Large intestine (tissue), 3 donors: ENCODE data around the gene OTOP3. TPM values are rescaled to one million over a fixed set of nuclear protein-coding genes. Genes with fewer than 3 reads are reported as not detected.

Experiments used
- DNase-seq, 2 donors: peaks; one replicate each; pipeline versions ENCODE4 v3.0.0 to v3.0.0-alpha.2; 2013
- H3K27ac ChIP-seq: one replicate; pipeline ENCODE4 v1.5.1; 2013; ENCODE audit warnings: low read length
- H3K27me3 ChIP-seq: 2 replicates; pipeline ENCODE4 v1.6.1; 2013; ENCODE audit warnings: low read length; ENCODE audit not compliant: control insufficient read depth, insufficient read depth
- H3K36me3 ChIP-seq: 2 replicates; pipeline ENCODE4 v1.6.1; 2013; ENCODE audit warnings: low read length; ENCODE audit not compliant: control insufficient read depth, insufficient read depth
- H3K4me1 ChIP-seq: one replicate; pipeline ENCODE4 v1.6.1; 2013; ENCODE audit warnings: low read length; ENCODE audit not compliant: control insufficient read depth, insufficient read depth
- H3K4me3 ChIP-seq: one replicate; pipeline ENCODE4 v1.5.1; 2013; ENCODE audit warnings: low read length
- H3K9me3 ChIP-seq: one replicate; pipeline ENCODE4 v1.6.1; 2013; ENCODE audit warnings: mild to moderate bottlenecking, low read depth, low read length, moderate library complexity; ENCODE audit not compliant: control insufficient read depth
- WGBS: methylation state at CpG from one replicate; pipeline ENCODE4 v1.1.5; 2013; ENCODE audit warnings: low lambda C conversion rate; ENCODE audit not compliant: insufficient coverage; 5-methylcytosine and 5-hydroxymethylcytosine counted together
- polyA plus RNA-seq: library from polyadenylated mRNA; unstranded; fragments of 120-200 nt; gene quantifications from one replicate; pipeline ENCODE4 v1.2.1, GENCODE V29; 2013

Gene OTOP3
- polyA plus RNA-seq, 1 donor, result 13.8 TPM

DNA sequence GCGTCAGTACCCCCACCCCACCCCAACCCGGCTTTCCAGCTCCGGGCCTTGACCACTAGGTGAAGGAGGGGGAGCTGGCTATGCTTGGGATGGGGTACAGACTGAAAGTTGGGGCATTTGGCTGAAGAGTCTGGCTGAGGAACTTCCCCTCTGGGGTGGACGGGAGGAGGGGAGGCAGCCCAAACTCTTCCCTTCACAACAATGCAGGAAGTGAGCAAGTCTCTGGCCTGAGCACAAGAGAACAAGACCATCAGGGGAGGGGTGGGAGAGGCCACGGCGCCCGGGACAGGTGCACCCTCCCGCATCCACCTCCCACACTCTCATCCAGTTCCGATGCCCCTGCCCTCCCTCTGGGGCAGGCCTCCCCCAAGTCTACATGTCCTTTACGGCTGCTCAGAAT is 18.3 kb upstream of the OTOP3 start:
- Histone ChIP-seq H3K4me1 (peaks cover 15% of the 10 kb centered on the region), H3K9me3 (peaks cover 8% of the 10 kb centered on the region), H3K36me3 (no peaks in the 10 kb centered on the region), H3K4me3 (no peak overlapping the region), H3K27ac (no peak overlapping the region), H3K27me3 (peaks cover 31% of the 10 kb centered on the region)
- no CpG with 5 or more reads among the region's 10 CpGs for WGBS
- DNase-seq, result no peak

DNA sequence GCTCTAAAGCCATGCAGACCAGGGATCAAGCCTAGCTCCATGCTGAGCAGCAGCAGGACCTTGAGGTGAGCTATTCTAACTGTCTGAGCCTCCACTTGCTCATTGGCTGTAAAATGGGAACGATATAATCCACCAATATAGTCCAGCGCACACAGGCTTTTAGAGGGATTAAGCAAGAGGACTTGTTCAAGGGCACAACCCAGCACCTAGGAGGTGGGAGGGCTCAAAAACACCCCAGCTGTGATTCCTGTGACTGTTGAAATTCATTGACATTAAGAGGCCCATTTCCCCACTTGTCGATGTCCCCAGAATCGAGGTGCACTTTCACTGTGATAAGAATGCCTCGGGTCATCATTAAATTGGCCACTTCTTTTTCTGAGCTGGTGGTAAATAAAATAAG is 16.8 kb upstream of the OTOP3 start:
- Histone ChIP-seq H3K36me3 (no peaks in the 10 kb centered on the region), H3K9me3 (peaks cover 9% of the 10 kb centered on the region), H3K4me3 (no peak overlapping the region), H3K4me1 (peaks cover 16% of the 10 kb centered on the region), H3K27me3 (peaks cover 45% of the 10 kb centered on the region), H3K27ac (no peak overlapping the region)
- WGBS, result no CpG with 5 or more reads among the region's 5 CpGs
- no peak for DNase-seq

DNA sequence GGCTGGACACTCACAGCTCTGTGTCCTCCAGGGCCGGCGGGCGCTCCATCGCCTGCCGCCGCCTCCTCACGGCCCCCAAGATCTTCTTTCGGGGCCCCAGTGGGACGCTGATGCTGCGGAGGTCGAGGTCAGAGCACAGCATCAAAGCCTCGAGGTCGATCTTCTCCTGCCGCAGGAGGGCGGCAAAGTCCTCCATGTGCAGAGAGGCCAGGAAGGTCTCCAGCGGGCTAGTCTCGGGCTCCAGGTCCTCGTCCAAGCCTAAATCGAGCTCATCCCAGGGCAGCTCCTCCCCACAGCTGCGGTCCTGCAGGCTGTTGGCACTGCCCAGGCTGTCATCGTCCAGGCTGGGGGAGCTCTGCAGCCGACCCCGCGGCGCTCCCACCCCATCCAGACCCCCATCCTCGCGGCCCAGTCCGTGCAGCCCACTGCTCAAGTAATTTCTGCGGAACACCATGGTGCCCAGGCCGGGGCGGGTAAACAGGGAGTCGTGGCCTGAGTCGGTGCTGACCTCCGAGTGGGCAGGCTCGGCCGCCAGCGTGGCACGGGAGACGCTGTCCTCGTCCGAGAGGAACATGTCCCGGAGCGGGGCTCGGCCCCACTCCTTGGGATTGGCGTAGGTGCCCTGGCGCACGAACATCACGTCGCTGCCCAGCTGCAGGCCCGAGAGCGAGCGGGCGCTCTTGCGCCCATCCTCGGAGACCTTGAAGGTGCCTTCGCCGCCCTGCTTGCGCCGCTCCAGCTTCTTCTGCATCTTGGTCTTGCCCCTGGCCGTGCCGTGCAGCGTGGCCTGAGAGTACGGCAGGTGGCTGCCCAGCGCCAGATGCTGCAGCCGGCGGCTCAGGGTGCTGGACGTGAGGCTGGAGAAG is 16.0 kb upstream of the OTOP3 start:
- Histone ChIP-seq H3K27me3 (peaks cover 53% of the 10 kb centered on the region), H3K27ac (no peak overlapping the region), H3K9me3 (peaks cover 17% of the 10 kb centered on the region), H3K4me1 (peaks cover 20% of the 10 kb centered on the region), H3K36me3 (no peaks in the 10 kb centered on the region), H3K4me3 (no peak overlapping the region)
- DNase-seq, result no peak
- WGBS, result no CpG with 5 or more reads among the region's 67 CpGs

DNA sequence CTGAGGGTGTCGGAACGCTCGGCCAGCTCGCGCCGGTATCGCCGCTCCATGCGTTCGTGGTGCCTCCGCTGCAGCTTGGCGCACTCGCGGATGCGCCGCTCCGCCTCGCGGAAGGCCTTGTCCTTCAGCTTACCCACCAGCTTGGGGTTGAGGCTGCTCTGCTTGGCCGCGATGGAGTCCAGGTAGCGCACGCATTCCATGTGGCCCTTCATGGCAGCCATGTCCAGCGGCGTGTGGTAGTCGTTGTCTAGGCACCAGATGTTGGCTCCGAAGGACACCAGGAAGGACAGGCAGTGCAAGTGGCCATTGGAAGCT is 15.4 kb upstream of the OTOP3 start:
- H3K4me1 ChIP-seq, result peaks cover 22% of the 10 kb centered on the region
- no peak overlapping the region for H3K27ac ChIP-seq
- H3K4me3 ChIP-seq, result no peak overlapping the region
- H3K9me3 ChIP-seq, result peaks cover 18% of the 10 kb centered on the region
- peaks cover 59% of the 10 kb centered on the region for H3K27me3 ChIP-seq
- no peak for DNase-seq
- no peaks in the 10 kb centered on the region for H3K36me3 ChIP-seq
- no CpG with 5 or more reads among the region's 27 CpGs for WGBS

DNA sequence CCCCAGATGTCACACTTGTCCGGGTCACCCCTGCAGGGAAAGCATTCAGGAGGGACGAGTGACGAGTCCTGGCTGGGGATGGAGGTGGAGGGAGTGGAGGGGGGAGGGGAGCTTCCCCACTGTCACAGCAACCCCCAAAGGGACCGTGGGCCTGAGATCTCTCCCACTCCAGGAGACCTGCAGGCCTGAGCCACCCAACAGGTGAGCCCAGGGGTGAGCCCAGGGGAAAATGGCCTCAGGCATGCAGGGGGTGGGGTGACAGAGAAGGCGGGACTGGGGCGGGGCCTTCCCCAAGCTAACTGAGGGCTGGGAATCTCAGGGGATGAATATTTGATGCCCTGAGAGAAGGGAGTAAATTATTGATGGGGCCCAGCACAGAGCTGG is 15.1 kb upstream of the OTOP3 start:
- DNase-seq, result no peak
- Histone ChIP-seq H3K4me3 (no peak overlapping the region), H3K27me3 (peaks cover 62% of the 10 kb centered on the region), H3K4me1 (peaks cover 22% of the 10 kb centered on the region), H3K9me3 (peaks cover 18% of the 10 kb centered on the region), H3K36me3 (no peaks in the 10 kb centered on the region), H3K27ac (no peak overlapping the region)
- WGBS, result no CpG with 5 or more reads among the region's 6 CpGs

DNA sequence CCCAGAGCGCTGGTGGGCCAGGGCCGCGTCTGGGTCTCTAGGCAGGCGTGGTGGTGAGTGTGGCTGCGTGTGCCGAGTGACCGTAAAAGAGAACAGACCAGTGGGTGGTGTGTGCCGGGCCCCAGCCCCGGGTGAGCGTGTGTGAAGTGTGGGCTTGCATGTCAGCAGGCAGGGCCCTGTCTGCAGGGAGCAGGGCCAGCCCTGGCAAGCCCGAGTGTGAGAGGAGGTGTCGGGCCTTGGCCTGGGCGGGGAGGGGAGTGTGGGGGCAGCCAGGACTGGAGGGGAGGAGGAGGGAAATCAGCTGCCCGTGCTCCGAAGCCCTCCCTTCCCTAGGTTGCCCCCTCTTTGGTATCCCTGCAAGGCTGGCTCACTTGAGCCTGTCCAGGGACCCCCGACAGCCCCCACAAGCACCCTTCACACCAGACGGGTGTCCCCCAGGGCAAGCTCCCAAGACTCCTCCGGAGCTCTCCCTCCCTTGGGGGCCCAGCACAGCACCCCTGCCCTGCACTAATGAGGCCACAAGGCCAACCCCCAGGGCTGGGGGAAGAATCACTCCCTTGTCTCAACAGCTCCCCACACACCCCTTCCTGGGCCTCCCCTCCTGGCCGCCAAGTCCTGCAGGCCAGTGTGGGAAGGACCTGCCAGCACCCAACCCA is 14.5 kb upstream of the OTOP3 start:
- no peak for DNase-seq

DNA sequence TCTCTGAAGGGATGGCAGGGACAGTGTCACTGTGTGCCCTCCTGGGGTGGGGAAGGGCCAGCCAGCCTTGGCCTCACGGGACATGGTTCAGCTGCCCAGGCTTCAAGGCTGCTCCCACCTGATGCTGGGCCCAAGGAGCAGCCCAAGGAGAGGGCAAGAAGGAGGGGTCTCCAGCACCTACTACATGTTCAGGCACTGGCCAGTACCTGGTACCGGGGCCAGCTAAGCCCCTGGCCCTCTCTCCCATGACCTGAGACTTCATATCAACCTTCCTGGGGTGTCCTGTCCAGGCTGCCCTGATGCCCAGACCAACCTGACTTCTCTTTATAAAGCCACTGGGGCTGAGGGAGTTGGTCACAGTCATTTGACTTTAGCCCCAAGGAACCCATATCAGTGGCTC is 13.9 kb upstream of the OTOP3 start:
- Histone ChIP-seq H3K36me3 (no peaks in the 10 kb centered on the region), H3K4me3 (no peak overlapping the region), H3K9me3 (peaks cover 18% of the 10 kb centered on the region), H3K4me1 (peaks cover 22% of the 10 kb centered on the region), H3K27ac (no peak overlapping the region), H3K27me3 (peaks cover 72% of the 10 kb centered on the region)
- no CpG with 5 or more reads among the region's 2 CpGs for WGBS
- DNase-seq, result no peak

More for the DNA sequence above, 14.5 kb upstream of the OTOP3 start:
- no peak overlapping the region for H3K27ac ChIP-seq
- H3K36me3 ChIP-seq, result no peaks in the 10 kb centered on the region
- peaks cover 68% of the 10 kb centered on the region for H3K27me3 ChIP-seq
- no peak overlapping the region for H3K4me3 ChIP-seq
- WGBS, result no CpG with 5 or more reads among the region's 19 CpGs
- peaks cover 18% of the 10 kb centered on the region for H3K9me3 ChIP-seq
- peaks cover 22% of the 10 kb centered on the region for H3K4me1 ChIP-seq

DNA sequence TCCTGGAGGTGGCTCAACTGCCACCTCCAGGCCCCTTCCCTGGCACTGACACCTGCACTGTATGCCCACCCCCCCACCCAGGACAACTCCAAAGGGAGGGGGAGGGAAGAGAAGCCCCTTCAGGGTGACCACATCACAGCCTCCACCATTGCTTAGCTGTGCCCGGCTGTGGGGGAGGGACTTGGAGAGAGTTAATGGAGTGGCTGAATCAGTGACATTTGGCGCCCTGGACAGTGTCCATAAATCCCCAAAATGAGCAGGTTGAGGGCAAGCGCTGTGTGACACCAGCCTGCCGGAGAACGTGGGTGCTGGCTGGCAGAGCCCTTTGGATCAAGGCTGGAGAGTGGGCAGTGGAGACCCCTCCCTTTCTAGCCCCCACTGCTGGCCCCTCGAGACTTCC is 13.5 kb upstream of the OTOP3 start:
- Histone ChIP-seq H3K9me3 (peaks cover 18% of the 10 kb centered on the region), H3K4me1 (peaks cover 22% of the 10 kb centered on the region), H3K27ac (no peak overlapping the region), H3K27me3 (peaks cover 76% of the 10 kb centered on the region), H3K4me3 (peak overlapping the region; percentile 55), H3K36me3 (no peaks in the 10 kb centered on the region)
- DNase-seq, result no peak
- no CpG with 5 or more reads among the region's 6 CpGs for WGBS

DNA sequence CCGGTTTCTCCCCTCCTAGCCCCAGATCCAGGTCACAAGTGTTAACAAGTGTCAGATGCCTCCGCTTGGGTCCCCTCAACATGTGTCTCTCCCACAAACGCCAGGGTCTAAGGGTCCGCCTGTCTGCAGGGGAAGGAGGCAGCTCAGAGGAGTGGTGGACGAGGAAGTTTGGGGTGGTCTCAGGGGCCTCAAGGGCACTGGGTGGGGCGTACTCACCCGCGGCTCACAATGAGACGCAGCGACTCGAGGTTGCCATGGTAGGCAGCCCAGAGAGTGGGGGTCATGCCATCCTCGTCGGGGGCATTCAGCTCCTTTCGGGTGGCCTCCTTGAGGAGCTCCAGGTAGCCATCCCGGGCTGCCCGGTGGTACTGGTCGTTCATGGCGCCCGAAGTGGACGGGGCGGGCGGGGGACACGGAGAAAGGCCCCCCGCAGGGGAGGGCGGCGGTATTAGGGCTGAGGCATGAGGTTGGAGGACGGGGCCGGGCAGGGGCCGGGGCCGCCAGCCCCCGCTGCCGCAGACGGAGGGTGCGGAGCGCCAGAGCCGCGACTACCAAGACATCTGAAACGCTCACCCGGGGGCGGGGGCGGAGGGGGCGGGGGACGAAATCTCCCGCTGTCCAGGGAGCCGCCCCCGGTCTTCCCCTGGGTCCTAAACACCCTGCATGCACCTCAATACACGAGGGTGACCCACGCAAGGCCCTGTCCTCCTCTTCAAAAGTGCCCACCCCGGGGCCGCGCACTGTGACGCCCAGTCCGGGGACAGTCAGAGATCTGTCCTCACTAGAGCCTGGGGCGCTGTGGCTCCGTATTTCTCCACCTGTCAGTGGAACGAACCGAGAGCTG is 12.8 kb upstream of the OTOP3 start, which contains the start of gene USH1G:
TSS of gene USH1G (minus strand) at position 562 of the 844 bp plus-strand sequence. CDS start at position 380, 182 bp downstream.
- Histone ChIP-seq H3K36me3 (no peaks in the 10 kb centered on the region), H3K4me1 (peaks cover 22% of the 10 kb centered on the region), H3K4me3 (peak within 1 kb of the TSS; percentile 55), H3K9me3 (peaks cover 18% of the 10 kb centered on the region), H3K27ac (no peak within 1 kb of the TSS), H3K27me3 (peaks cover 82% of the 10 kb centered on the region)
- no CpG with 5 or more reads among the region's 57 CpGs for WGBS
- no peak for DNase-seq

DNA sequence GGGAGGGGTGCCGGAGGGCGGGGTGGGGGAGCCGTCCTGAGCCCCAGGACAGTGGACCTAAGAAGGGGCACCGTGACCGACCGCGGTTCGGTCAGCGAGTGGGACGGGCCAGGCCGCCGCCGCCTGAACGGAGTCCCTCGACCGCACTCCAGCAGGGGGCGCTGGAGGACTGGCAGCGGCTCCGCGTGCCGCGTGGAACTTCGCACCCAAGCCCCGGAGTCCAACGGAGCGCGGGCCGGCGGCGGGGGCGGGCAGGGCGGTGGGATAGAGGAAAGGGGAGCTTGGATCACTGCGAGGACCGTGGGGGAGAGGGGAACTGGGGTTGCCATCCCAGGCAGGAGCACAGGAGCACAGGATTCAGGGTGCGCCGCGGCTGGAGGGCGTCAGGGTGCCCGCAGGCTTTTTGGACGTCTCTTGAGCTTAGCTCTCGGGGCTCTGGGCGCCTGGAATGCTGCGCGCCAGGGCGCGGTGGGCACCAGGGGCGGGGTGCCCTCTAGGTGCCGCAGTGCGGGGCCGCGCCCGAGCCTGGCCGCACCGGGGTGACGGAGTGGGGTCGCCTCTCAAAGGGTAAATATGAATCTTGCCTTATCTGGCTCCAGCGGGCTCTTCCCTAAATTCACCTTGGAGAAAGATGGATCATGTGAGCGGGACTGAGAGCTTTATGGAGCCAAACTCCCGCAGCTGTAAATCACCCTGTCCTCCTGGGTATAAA is 12.0 kb upstream of the OTOP3 start:
- peaks cover 86% of the 10 kb centered on the region for H3K27me3 ChIP-seq
- H3K4me3 ChIP-seq, result peak overlapping the region; percentile 55
- H3K9me3 ChIP-seq, result peaks cover 18% of the 10 kb centered on the region
- peaks cover 22% of the 10 kb centered on the region for H3K4me1 ChIP-seq
- H3K36me3 ChIP-seq, result no peaks in the 10 kb centered on the region
- no peak overlapping the region for H3K27ac ChIP-seq
- no CpG with 5 or more reads among the region's 59 CpGs for WGBS
- DNase-seq, result peak; percentile 59 to 66
